Coronary artery (tissue), 2 donors: ENCODE measurements around the gene KCNG2.
A peak's percentile ranks its signal among the peaks of the same experiment; 100 is the strongest.

Experiments used
- DNase-seq: peaks from one replicate; pipeline ENCODE4 v3.0.0-alpha.2; 2017; ENCODE audit warnings: low spot score
- H3K27ac ChIP-seq, 2 donors: fragments of 200-600 bp; sonication (generic); one replicate each; pipeline ENCODE4 v1.5.1; 2016 to 2019
- H3K4me3 ChIP-seq: fragments of 200-600 bp; sonication (generic); 2 replicates; pipeline ENCODE4 v1.5.1; 2016; ENCODE audit warnings: mild to moderate bottlenecking, moderate library complexity
- CTCF ChIP-seq: fragments of 200-600 bp; sonication (generic); IDR thresholded peaks from one replicate; pipeline ENCODE4 v1.5.1; 2019; ENCODE audit warnings: antibody characterized with exemption

Gene KCNG2

GRCh38 chr18:79847606-79848293, 50.0 kb downstream of the KCNG2 start:
- Histone ChIP-seq H3K4me3 (no peak overlapping the region), H3K27ac (no peak overlapping the region)
- DNase-seq = no peak
- TF ChIP-seq CTCF = no peak

GRCh38 chr18:79848294-79848578, 50.5 kb downstream of the KCNG2 start:
- Histone ChIP-seq H3K27ac (no peak overlapping the region), H3K4me3 (no peak overlapping the region)
- no peak for TF ChIP-seq CTCF
- DNase-seq = no peak

- no peak for DNase-seq
- H3K4me3 ChIP-seq = no peak overlapping the region
- H3K27ac ChIP-seq = no peak overlapping the region
- no peak for TF ChIP-seq CTCF
Measured at GRCh38 chr18:79848579-79849327, 51.0 kb downstream of the KCNG2 start.

GRCh38 chr18:79849328-79850207, 51.8 kb downstream of the KCNG2 start:
- no peak overlapping the region for H3K4me3 ChIP-seq
- TF ChIP-seq CTCF = no peak
- DNase-seq = no peak
- H3K27ac ChIP-seq = no peak overlapping the region

GRCh38 chr18:79850731-79851130, 53.0 kb downstream of the KCNG2 start:
- DNase-seq = peak; percentile 41
- TF ChIP-seq CTCF = no peak
- no peak overlapping the region for H3K27ac ChIP-seq

GRCh38 chr18:79851489-79851888, 53.8 kb downstream of the KCNG2 start:
- H3K27ac ChIP-seq = no peak overlapping the region
- H3K4me3 ChIP-seq = no peak overlapping the region
- DNase-seq = peak; percentile 55
- TF ChIP-seq CTCF = no peak

More at GRCh38 chr18:79850731-79851130, 53.0 kb downstream of the KCNG2 start:
- no peak overlapping the region for H3K4me3 ChIP-seq
